22Rv1 (cell line): ENCODE measurements around the gene DOCK9.

ENCODE experiments used
- H3K27ac ChIP-seq: fragments of 450-650 bp; 2 replicates; pipeline ENCODE4 v1.5.1; 2017
- CTCF ChIP-seq: fragments of 450-650 bp; IDR thresholded peaks from 2 replicates; pipeline ENCODE4 v1.5.1; 2017; ENCODE audit warnings: mild to moderate bottlenecking
- ZFX ChIP-seq: fragments of 450-650 bp; IDR thresholded peaks from 2 replicates; pipeline ENCODE4 v1.6.1; 2017; ENCODE audit warnings: antibody characterized with exemption, borderline replicate concordance

The DOCK9 gene

GRCh38 chr13:98916403-98916802 is 61.5 kb downstream of the DOCK9 start:
- TF ChIP-seq ZFX (no peak), CTCF (no peak)
- no peak overlapping the region for H3K27ac ChIP-seq

- TF ChIP-seq CTCF (no peak), ZFX (no peak)
- H3K27ac ChIP-seq: no peak overlapping the region
Measured at GRCh38 chr13:98915981-98916380, 61.9 kb downstream of the DOCK9 start.

GRCh38 chr13:98915563-98915962 is 62.3 kb downstream of the DOCK9 start:
- no peak overlapping the region for H3K27ac ChIP-seq
- no peak for TF ChIP-seq CTCF
- TF ChIP-seq ZFX: no peak

GRCh38 chr13:98913741-98914140 is 64.1 kb downstream of the DOCK9 start:
- no peak overlapping the region for H3K27ac ChIP-seq

GRCh38 chr13:98912846-98913245 is 65.0 kb downstream of the DOCK9 start:
- no peak for TF ChIP-seq ZFX
- TF ChIP-seq CTCF: no peak
- H3K27ac ChIP-seq: no peak overlapping the region

More at GRCh38 chr13:98913741-98914140, 64.1 kb downstream of the DOCK9 start:
- TF ChIP-seq CTCF: no peak
- no peak for TF ChIP-seq ZFX

GRCh38 chr13:98910501-98910951 is 67.3 kb downstream of the DOCK9 start:
- H3K27ac ChIP-seq: no peak overlapping the region
- TF ChIP-seq ZFX: no peak
- no peak for TF ChIP-seq CTCF

GRCh38 chr13:98909016-98909415 is 68.8 kb downstream of the DOCK9 start:
- H3K27ac ChIP-seq: no peak overlapping the region
- no peak for TF ChIP-seq ZFX
